GM21526 (cell line): Measurements from ENCODE around the gene THBS2.
"Not testable (repeated sequence)": the region's sequence is repeated elsewhere in the genome, so short reads cannot be mapped to it uniquely, and the experiment has no call there.

Experiments
- ATAC-seq: cut with Tn5 transposase; IDR thresholded peaks from one replicate; pipeline ENCODE4 v1.9.1; 2021; ENCODE audit warnings: moderate library complexity; ENCODE audit not compliant: unreplicated experiment, low FRiP score

Gene THBS2

DNA sequence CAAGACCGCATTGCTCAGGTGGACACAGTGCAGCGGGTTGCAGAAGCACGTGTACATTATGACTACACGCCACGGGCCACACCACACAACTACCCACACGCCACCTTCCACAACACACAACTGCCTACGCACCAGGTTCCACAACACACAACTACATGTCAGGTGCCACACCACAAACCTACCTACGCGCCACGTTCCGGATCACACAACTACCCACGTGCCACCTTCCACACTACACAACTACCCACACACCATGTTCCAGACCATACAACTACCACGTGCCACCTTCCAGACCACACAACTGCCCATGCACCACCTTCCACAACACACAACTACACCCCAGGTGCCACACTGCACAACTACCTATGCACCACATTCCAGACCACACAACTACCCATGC, 20.5 kb downstream of the THBS2 start:
- ATAC-seq: no peak

DNA sequence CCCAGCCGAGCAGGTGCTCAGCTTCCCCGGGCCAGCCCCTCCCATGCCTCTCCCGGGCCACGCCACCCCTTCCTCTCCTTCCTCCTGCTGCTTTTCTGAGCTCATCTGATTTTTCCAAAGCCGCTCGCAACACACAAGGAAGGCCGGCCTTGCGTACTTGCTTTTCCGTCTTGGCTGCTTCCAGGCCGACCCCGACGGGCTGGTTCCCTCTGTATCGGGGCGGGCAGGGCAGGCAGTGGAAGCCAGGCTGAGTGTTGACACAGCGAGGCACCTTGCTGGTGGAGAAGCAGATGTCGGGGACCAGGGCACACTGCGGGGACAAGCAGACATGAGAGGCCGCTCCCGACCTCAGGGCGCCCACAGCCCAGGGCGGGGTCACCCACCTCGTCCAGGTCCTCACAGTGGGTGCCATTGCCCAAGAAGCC, 21.1 kb downstream of the THBS2 start:
- ATAC-seq: no peak

GRCh38 chr6:169231790-169232506, 21.7 kb downstream of the THBS2 start:
- ATAC-seq: no peak

DNA sequence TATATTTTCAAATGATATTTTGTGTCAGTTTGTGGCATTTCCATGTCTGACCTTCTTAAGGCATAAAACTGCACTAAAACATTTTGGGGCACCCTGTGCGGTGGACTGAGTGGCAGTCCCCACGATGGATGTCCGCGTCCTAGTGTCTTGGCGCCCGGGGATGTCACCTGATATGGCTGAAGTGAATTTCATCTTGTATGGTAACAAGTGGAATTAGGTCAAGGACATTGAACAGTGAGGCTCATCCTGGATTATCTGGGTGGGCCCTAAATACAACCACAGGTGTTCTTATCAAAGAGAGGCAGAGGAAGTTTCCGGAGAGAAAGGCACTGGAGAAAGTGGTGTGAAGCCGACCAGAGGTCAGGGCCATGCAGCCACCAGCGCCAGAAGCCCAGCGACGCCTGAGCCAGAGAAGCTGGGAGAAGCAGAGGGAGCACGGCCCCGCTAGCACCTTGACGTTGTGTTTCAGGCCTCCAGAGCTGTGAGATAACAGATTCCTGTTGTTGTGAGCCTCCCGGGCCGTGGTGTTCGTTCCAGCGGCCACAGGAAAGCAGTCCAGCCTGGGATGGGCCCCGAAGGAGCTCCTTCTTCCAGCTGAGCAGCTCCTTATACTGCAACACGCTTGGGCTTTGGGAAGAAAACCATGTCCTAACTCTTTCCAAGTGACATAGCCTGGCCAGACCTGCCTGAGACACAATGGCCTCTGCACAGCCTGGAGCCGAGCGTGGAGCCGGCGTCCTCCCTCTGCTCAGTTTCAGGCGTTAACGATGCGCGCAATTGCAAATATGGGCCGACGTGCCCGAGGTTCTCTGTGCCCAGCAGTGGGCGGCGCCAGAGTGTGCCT, 22.5 kb downstream of the THBS2 start:
- no peak for ATAC-seq

DNA sequence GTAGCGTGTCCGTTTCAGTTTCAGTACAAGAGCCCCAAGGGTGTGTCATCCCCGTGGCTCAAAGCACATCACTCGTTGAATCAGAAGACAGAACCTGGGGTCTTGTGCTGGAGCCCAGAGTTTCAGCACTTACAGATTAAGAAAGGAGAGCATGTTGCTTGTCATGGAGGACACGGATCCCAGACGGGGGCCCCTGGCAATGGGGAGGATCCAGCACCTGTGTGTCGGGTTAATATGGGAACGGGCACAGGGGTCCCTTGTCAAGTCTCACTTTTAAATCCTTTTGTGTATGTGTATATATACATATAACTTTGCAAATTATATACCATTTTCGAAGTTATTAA, 23.4 kb downstream of the THBS2 start:
- ATAC-seq: no peak

GRCh38 chr6:169229615-169230321, 23.9 kb downstream of the THBS2 start:
- ATAC-seq: no peak

DNA sequence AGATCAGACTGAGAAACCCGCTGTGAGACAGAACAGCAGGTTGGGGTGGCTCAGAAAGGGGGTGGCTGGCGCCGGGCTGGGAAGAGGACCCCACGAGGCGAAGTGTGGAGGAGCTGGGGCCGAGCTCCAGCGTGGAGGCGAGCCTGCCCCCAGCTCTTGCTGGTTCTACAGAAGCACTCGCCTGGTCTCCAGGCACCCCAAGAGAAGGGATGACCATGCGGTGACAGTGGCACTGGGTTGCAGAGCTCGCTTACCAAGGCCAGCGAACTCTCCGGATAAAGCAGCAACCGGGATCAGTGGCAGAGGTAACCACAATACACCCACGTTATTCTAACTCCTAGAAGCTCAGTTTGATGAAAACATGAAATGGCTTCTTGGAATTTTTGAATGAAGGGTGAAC, 26.5 kb downstream of the THBS2 start:
- ATAC-seq: no peak

DNA sequence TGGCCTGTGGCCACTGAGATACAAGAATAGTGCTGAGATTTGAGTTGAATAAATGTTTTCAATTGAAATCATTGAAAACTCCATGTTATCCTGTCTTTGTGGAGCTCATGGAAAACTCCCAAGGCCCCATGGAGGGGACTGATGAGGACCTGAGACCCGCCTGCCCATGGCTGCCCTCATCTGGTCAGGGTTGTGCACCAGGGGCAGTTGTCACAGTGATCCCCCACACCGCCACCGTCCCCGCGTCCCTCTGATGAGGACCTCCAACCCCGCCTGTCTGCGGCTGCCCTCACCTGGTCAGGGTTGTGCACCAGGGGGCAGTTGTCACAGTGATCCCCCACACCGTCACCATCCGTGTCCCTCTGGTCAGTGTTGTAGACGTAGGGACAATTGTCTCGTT, 27.8 kb downstream of the THBS2 start:
- no peak for ATAC-seq

- no peak for ATAC-seq
These were observed 28.5 kb downstream of the THBS2 start for GRCh38 chr6:169225131-169225576.

GRCh38 chr6:169224716-169225115, 28.9 kb downstream of the THBS2 start:
- no peak for ATAC-seq

GRCh38 chr6:169224185-169224695, 29.4 kb downstream of the THBS2 start:
- no peak for ATAC-seq

- no peak for ATAC-seq
These were observed 30.6 kb downstream of the THBS2 start for GRCh38 chr6:169223006-169223405.

GRCh38 chr6:169222126-169222525, 31.5 kb downstream of the THBS2 start:
- ATAC-seq: no peak

DNA sequence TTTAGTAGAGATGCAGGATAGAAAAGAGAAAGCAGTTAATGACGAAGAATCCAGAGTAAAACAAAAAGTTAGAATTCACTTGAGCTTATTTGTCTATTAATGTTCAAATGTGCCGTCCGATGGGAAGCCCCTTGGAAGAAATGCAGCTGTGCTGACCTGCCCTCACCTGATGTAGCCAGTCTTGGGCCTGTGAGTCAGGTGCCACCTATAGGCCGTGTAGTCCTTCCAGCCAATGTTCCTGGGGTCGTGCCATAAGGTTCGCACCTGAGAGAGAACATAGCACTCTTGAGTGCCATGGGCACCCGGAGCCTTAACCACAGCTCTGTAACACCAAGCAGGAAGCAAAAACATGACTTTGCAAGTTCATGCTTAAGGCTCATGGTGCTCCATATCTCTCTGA, 32.4 kb downstream of the THBS2 start:
- no peak for ATAC-seq

DNA sequence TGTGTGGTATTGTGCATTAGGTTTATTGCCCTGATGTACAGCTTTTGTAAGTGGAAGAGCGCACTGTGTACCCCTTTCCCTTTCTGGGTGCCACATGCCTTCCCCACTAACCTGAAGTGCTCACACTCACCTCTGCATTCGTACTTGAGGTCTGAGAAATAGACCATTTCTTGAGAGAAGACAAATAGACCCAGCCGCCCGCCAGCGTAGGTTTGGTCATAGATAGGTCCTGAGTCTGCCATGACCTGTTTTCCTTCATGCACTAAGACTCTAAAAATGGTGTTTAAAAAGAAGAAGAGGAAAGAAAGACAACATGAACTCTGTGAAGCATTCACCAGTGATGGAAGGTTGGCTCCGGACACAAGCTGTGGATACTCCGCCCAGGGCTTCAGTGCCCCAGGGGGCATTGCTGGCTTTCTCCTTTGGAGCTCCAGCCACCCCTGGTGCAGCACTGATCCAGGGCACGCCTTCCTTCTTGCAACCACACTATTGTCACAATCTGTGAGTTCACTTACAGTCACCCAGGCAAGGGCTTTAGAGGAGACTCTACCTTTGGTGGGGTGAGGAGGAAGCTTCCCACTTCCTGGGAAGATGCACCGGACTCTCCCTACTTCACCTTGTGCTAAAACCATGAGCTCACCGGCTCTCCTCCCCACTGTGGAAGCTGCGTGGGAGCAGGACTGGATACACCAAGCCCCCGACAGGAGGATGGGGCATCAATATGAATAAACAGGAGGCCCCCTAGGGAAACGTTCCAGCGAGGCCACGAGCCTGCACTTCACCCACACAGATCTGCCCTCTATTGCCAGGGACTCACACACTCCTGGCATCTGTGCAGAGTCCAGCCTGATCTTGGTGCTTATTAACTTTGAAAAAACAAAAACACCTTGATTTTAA, 33.3 kb downstream of the THBS2 start:
- ATAC-seq: no peak

DNA sequence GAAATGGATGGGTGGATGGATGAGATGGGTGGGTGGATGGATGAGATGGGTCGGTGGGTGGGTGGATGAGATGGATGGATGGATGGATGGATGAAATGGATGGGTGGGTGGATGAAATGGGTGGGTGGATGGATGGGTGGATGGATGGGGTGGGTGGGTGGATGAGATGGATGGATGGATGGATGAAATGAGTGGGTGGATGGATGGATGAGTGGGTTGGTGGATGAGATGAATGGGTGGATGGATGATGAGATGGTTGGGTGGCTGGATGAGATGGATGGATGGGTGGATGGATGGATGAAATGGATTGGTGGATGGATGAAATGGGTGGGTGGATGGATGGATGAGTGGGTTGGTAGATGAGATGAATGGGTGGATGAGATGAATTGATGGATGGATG, 35.7 kb downstream of the THBS2 start:
- ATAC-seq: no peak

DNA sequence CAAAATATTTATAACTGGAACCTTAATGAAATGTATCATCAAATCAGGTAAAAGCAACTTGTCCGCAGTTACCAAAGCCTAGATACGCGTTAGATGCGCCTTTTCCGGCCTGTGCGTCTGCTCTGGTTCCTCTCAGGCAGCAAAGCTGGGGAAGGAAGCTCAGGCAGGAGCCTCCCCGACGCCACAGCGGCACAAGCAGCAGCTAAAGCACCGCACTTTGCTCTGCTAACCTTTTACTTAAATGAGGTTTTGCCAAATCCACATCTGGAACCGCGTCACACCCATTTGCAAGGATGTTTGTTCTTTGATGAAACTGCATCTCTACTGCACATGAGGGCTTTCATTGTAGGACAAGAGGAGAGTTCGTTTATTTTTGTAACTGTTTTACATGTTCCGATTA, 36.8 kb downstream of the THBS2 start:
- ATAC-seq: no peak

- ATAC-seq: no peak
These were observed 38.4 kb downstream of the THBS2 start for GRCh38 chr6:169215201-169215681.

DNA sequence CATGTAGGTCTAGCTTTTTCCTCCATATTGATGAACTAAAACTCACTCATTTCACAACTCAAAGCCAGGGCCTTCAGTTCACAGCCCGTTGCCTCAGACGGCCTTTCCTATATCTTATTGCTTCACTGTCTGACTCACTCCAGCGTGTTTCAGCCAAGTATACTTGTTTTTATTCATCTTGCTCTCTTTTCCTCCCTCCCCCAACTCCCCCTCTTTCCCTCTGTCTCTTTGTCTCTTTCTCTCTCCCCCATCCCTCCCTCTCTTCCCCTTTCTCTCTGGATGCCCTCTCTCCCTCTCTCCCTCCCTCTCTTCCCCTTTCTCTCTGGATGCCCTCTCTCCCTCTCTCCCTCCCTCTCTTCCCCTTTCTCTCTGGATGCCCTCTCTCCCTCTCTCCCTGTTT, 38.9 kb downstream of the THBS2 start:
- ATAC-seq: not testable (repeated sequence)
